Ascending aorta (tissue), 2 donors: Measurements from ENCODE around the gene NOX3. TPM values are rescaled to one million over a fixed set of nuclear protein-coding genes. Genes with fewer than 3 reads are reported as not detected.

ENCODE experiments used
- DNase-seq, 2 donors: peaks; one replicate each; pipeline ENCODE4 v3.0.0-alpha.2; 2019; ENCODE audit warnings: low spot score in 2 of 2
- H3K27ac ChIP-seq, 2 donors: fragments of 200-600 bp; sonication (generic); one replicate each; pipeline ENCODE4 v1.5.1; 2016 to 2017; ENCODE audit warnings: mild to moderate bottlenecking in 1 of 2
- H3K27me3 ChIP-seq: fragments of 200-600 bp; sonication (generic); one replicate; pipeline ENCODE4 v1.5.1; 2017
- H3K36me3 ChIP-seq, 2 donors: fragments of 200-600 bp; sonication (generic); one replicate each; pipeline ENCODE4 v1.5.1; 2016
- H3K4me1 ChIP-seq, 2 donors: fragments of 200-600 bp; sonication (generic); one replicate each; pipeline ENCODE4 v1.5.1; 2016 to 2017; ENCODE audit warnings: mild to moderate bottlenecking in 1 of 2
- H3K4me3 ChIP-seq, 2 donors: fragments of 200-600 bp; sonication (generic); one replicate each; pipeline ENCODE4 v1.5.1; 2016 to 2017; ENCODE audit warnings: mild to moderate bottlenecking in 1 of 2
- H3K9me3 ChIP-seq, 2 donors: fragments of 200-600 bp; sonication (generic); one replicate each; pipeline ENCODE4 v1.5.1; 2016
- intact Hi-C: fragments of 100-400 bp; cut with DNase I; formaldehyde crosslinking; loops from one replicate; pipeline ENCODE4 v1.15.1; 2023
- total RNA-seq: library from RNA; depleted of rRNA; stranded (reverse); fragments of >200 nt; gene quantifications from one replicate; pipeline ENCODE4 v1.1.0, GENCODE V29; 2016
- TF ChIP-seq, protein P1 (sequence below), 3 experiments: fragments of 200-600 bp in 2 of 3; fragments of 450-650 bp in 1 of 3; sonication (generic) in 2 of 3; IDR thresholded peaks; one replicate each; pipeline ENCODE4 v1.5.1; 2016 to 2019; ENCODE audit warnings: antibody characterized with exemption in 3 of 3, mild to moderate bottlenecking in 1 of 3, moderate library complexity in 1 of 3

Gene NOX3
- total RNA-seq, 1 donor from 2014 or later: not detected

DNA sequence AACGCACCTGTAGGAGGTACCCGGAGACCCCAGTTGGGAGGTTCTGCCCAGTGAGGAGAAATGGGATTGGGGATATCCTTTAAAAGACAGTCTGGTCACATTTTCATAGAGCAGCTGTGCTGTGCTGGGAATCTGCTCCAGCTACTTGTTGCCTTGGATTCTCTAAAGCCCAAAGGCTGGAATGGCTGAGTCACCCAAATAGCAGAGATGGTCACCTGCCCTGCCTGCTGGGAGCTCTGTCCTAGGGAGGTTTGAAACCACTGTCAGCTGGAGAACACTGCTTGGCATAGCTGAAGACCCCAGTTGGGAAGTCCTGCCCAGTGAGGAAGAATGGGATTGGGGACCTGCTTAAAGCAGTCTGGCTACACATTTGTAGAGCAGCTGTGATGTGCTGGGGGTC is 106.5 kb downstream of the NOX3 start:
- no peaks in the 10 kb centered on the region for H3K27me3 ChIP-seq
- TF ChIP-seq, protein P1, sequence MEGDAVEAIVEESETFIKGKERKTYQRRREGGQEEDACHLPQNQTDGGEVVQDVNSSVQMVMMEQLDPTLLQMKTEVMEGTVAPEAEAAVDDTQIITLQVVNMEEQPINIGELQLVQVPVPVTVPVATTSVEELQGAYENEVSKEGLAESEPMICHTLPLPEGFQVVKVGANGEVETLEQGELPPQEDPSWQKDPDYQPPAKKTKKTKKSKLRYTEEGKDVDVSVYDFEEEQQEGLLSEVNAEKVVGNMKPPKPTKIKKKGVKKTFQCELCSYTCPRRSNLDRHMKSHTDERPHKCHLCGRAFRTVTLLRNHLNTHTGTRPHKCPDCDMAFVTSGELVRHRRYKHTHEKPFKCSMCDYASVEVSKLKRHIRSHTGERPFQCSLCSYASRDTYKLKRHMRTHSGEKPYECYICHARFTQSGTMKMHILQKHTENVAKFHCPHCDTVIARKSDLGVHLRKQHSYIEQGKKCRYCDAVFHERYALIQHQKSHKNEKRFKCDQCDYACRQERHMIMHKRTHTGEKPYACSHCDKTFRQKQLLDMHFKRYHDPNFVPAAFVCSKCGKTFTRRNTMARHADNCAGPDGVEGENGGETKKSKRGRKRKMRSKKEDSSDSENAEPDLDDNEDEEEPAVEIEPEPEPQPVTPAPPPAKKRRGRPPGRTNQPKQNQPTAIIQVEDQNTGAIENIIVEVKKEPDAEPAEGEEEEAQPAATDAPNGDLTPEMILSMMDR (IDR thresholded peaks at IDR 0.05): no peak
- intact Hi-C loops: no loop called here
- H3K4me1 ChIP-seq: no peaks in the 10 kb centered on the region
- H3K36me3 ChIP-seq: no peaks in the 10 kb centered on the region
- H3K27ac ChIP-seq: no peak overlapping the region
- H3K4me3 ChIP-seq: no peak overlapping the region
- no peak for DNase-seq
- H3K9me3 ChIP-seq: peaks cover 9 to 36% of the 10 kb centered on the region in 2 donors

GRCh38 chr6:155347800-155348199 is 107.8 kb downstream of the NOX3 start:
- H3K27ac ChIP-seq: no peak overlapping the region
- no peaks in the 10 kb centered on the region for H3K36me3 ChIP-seq
- DNase-seq: no peak
- no peak overlapping the region for H3K4me3 ChIP-seq
- intact Hi-C loops: no loop called here
- no peaks in the 10 kb centered on the region for H3K4me1 ChIP-seq
- H3K9me3 ChIP-seq: peaks cover 9 to 25% of the 10 kb centered on the region in 2 donors
- TF ChIP-seq, protein P1 (IDR thresholded peaks at IDR 0.05): no peak
- no peaks in the 10 kb centered on the region for H3K27me3 ChIP-seq

- TF ChIP-seq, protein P1 (IDR thresholded peaks at IDR 0.05): no peak
- DNase-seq: no peak
- no peaks in the 10 kb centered on the region for H3K36me3 ChIP-seq
- intact Hi-C loops: no loop called here
- no peaks in the 10 kb centered on the region for H3K27me3 ChIP-seq
- no peaks in the 10 kb centered on the region for H3K4me1 ChIP-seq
- no peak overlapping the region for H3K4me3 ChIP-seq
- peaks cover 9 to 25% of the 10 kb centered on the region in 2 donors for H3K9me3 ChIP-seq
- H3K27ac ChIP-seq: no peak overlapping the region
These were observed 108.7 kb downstream of the NOX3 start for GRCh38 chr6:155346957-155347356.

Other genes starting within 250 kb of the NOX3 start
- gene CLDN20, start 191.8 kb downstream of the NOX3 start, total RNA-seq: not detected
- 2.9 TPM for gene TFB1M, start 141.4 kb downstream of the NOX3 start, total RNA-seq